Ascending aorta (tissue), 2 donors: Measurements from ENCODE around the gene PFKFB4. TPM values are rescaled to one million over a fixed set of nuclear protein-coding genes. Genes with fewer than 3 reads are reported as not detected.
"Not testable (repeated sequence)": the region's sequence is repeated elsewhere in the genome, so short reads cannot be mapped to it uniquely, and the experiment has no call there.

ENCODE experiments used
- DNase-seq, 2 donors: peaks; one replicate each; pipeline ENCODE4 v3.0.0-alpha.2; 2019; ENCODE audit warnings: low spot score in 2 of 2
- H3K27ac ChIP-seq, 2 donors: fragments of 200-600 bp; sonication (generic); one replicate each; pipeline ENCODE4 v1.5.1; 2016 to 2017; ENCODE audit warnings: mild to moderate bottlenecking in 1 of 2
- H3K27me3 ChIP-seq: fragments of 200-600 bp; sonication (generic); one replicate; pipeline ENCODE4 v1.5.1; 2017
- H3K36me3 ChIP-seq, 2 donors: fragments of 200-600 bp; sonication (generic); one replicate each; pipeline ENCODE4 v1.5.1; 2016
- H3K4me1 ChIP-seq, 2 donors: fragments of 200-600 bp; sonication (generic); one replicate each; pipeline ENCODE4 v1.5.1; 2016 to 2017; ENCODE audit warnings: mild to moderate bottlenecking in 1 of 2
- H3K4me3 ChIP-seq, 2 donors: fragments of 200-600 bp; sonication (generic); one replicate each; pipeline ENCODE4 v1.5.1; 2016 to 2017; ENCODE audit warnings: mild to moderate bottlenecking in 1 of 2
- H3K9me3 ChIP-seq, 2 donors: fragments of 200-600 bp; sonication (generic); one replicate each; pipeline ENCODE4 v1.5.1; 2016
- CTCF ChIP-seq, 3 experiments: fragments of 200-600 bp in 2 of 3; fragments of 450-650 bp in 1 of 3; sonication (generic) in 2 of 3; IDR thresholded peaks; one replicate each; pipeline ENCODE4 v1.5.1; 2016 to 2019; ENCODE audit warnings: antibody characterized with exemption in 3 of 3, mild to moderate bottlenecking in 1 of 3, moderate library complexity in 1 of 3
- intact Hi-C: fragments of 100-400 bp; cut with DNase I; formaldehyde crosslinking; loops from one replicate; pipeline ENCODE4 v1.15.1; 2023
- total RNA-seq: library from RNA; depleted of rRNA; stranded (reverse); fragments of >200 nt; gene quantifications from one replicate; pipeline ENCODE4 v1.1.0, GENCODE V29; 2016

PFKFB4 gene
- total RNA-seq, 1 donor from 2014 or later, result 3.7 TPM

GRCh38 chr3:48478626-48479555 is 77.7 kb downstream of the PFKFB4 start:
- intact Hi-C loops, result loop anchor here (10.0 kb wide), 1 partner anchor 156 kb away; the partner anchor contains the start of gene SLC26A6
- Histone ChIP-seq H3K4me1 (no peaks in the 10 kb centered on the region), H3K9me3 (no peaks in the 10 kb centered on the region), H3K36me3 (peaks cover 6 to 11% of the 10 kb centered on the region in 2 donors), H3K4me3 (no peak overlapping the region), H3K27ac (no peak overlapping the region), H3K27me3 (no peaks in the 10 kb centered on the region)
- DNase-seq, result no peak
- TF ChIP-seq CTCF (IDR thresholded peaks at IDR 0.05), result no peak

- no peak for DNase-seq
- Histone ChIP-seq H3K4me1 (peaks cover 0 to 6% of the 10 kb centered on the region in 2 donors), H3K27ac (no peak overlapping the region), H3K4me3 (no peak overlapping the region), H3K27me3 (no peaks in the 10 kb centered on the region), H3K9me3 (no peaks in the 10 kb centered on the region), H3K36me3 (peaks cover 6 to 11% of the 10 kb centered on the region in 2 donors)
- no peak for TF ChIP-seq CTCF (IDR thresholded peaks at IDR 0.05)
- intact Hi-C loops, result loop anchor here (10.0 kb wide), 1 partner anchor 157 kb away; the partner anchor contains the start of gene SLC26A6
Observed at GRCh38 chr3:48477959-48478520, 78.6 kb downstream of the PFKFB4 start.

- intact Hi-C loops, result loop anchor here (10.0 kb wide), 1 partner anchor 158 kb away; the partner anchor contains the start of gene SLC26A6
- Histone ChIP-seq H3K27me3 (no peaks in the 10 kb centered on the region), H3K4me3 (no peak overlapping the region), H3K9me3 (no peaks in the 10 kb centered on the region), H3K27ac (no peak overlapping the region), H3K4me1 (peaks cover 0 to 10% of the 10 kb centered on the region in 2 donors), H3K36me3 (peaks cover 6 to 11% of the 10 kb centered on the region in 2 donors)
- no peak for TF ChIP-seq CTCF (IDR thresholded peaks at IDR 0.05)
- no peak for DNase-seq
Observed at GRCh38 chr3:48476426-48477053, 80.1 kb downstream of the PFKFB4 start.

- H3K9me3 ChIP-seq, result no peaks in the 10 kb centered on the region
- intact Hi-C loops, result loop anchor here (10.0 kb wide), 1 partner anchor 160 kb away; the partner anchor contains the start of gene SLC26A6
- peaks cover 6 to 11% of the 10 kb centered on the region in 2 donors for H3K36me3 ChIP-seq
- no peaks in the 10 kb centered on the region for H3K27me3 ChIP-seq
- TF ChIP-seq CTCF (IDR thresholded peaks at IDR 0.05), result no peak
- no peak overlapping the region for H3K4me3 ChIP-seq
- H3K4me1 ChIP-seq, result peaks cover 2 to 19% of the 10 kb centered on the region in 2 donors
- H3K27ac ChIP-seq, result no peak overlapping the region
- no peak for DNase-seq
Observed at GRCh38 chr3:48475188-48475587, 81.4 kb downstream of the PFKFB4 start.

GRCh38 chr3:48474619-48475018 is 82.0 kb downstream of the PFKFB4 start:
- Histone ChIP-seq H3K27me3 (no peaks in the 10 kb centered on the region), H3K4me3 (no peak overlapping the region), H3K4me1 (peaks cover 4 to 23% of the 10 kb centered on the region in 2 donors), H3K9me3 (no peaks in the 10 kb centered on the region), H3K36me3 (peaks cover 6 to 11% of the 10 kb centered on the region in 2 donors), H3K27ac (no peak overlapping the region)
- intact Hi-C loops, result loop anchor here (10.0 kb wide), 1 partner anchor 160 kb away; the partner anchor contains the start of gene SLC26A6
- TF ChIP-seq CTCF (IDR thresholded peaks at IDR 0.05), result no peak
- no peak for DNase-seq

GRCh38 chr3:48474031-48474430 is 82.6 kb downstream of the PFKFB4 start:
- peak overlapping the region; percentile 96 to 98 for H3K27ac ChIP-seq

More at GRCh38 chr3:48474031-48474430, 82.6 kb downstream of the PFKFB4 start:
- not testable (repeated sequence) for DNase-seq, H3K4me3 ChIP-seq, H3K9me3 ChIP-seq, H3K27me3 ChIP-seq
- intact Hi-C loops, result loop anchor here (10.0 kb wide), 1 partner anchor 161 kb away; the partner anchor contains the start of gene SLC26A6
- H3K36me3 ChIP-seq, result peaks cover 12 to 14% of the 10 kb centered on the region in 2 donors
- peaks cover 4 to 26% of the 10 kb centered on the region in 2 donors for H3K4me1 ChIP-seq
